Measurements from ENCODE around the gene FIZ1. TPM values are rescaled to one million over a fixed set of nuclear protein-coding genes. Genes with fewer than 3 reads are reported as not detected.
"Not testable (repeated sequence)": the region's sequence is repeated elsewhere in the genome, so short reads cannot be mapped to it uniquely, and the experiment has no call there.

FIZ1 gene
- polyA plus RNA-seq, 4 donors: 19.6 to 23.0 (median 20.3) TPM

DNA sequence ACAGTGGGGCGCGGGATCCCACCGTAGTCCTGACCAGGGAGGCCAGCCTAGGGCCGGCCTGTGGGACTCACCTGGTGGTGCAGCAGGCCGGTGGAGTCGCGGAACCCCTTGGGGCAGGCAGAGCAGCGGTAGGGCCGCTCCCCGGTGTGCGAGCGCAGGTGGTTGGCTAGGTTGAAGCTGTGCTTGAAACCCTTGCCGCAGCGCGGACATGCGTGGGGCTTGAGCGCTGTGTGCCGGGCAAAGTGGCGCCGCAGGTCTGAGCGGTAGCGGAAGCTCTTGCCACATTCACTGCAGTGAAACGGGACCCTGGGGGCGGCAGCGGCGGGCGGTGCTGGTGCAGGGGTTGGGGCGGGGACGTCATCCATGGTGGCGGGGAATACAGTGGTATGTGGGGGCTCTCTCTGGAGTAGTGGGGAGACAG, 1.8 kb downstream of the FIZ1 start:
- no peak for DNase-seq (ENCODE audit: low read depth in 4 of 4, low spot score in 3 of 4)

DNA sequence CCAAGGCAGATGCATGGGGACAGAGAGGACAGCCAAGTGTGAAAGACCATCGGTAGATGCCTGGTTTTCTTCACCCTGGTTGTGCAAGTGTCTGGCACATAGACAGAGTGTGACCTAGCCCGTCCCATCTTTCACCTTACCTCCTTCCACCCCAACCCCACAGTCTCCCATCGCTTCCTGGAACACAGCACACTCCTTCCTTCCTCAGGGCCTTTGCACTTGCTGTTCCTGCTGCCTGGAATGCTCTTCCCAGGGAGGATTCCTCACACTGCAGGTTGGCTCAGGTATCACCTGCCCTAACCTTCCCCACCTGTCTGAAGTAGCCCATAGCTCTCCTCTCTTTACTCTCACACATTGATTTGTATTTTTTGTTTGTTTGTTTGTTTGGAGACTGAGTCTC, 3.0 kb downstream of the FIZ1 start:
- no peak for DNase-seq (ENCODE audit: low read depth in 4 of 4, low spot score in 3 of 4)

DNA sequence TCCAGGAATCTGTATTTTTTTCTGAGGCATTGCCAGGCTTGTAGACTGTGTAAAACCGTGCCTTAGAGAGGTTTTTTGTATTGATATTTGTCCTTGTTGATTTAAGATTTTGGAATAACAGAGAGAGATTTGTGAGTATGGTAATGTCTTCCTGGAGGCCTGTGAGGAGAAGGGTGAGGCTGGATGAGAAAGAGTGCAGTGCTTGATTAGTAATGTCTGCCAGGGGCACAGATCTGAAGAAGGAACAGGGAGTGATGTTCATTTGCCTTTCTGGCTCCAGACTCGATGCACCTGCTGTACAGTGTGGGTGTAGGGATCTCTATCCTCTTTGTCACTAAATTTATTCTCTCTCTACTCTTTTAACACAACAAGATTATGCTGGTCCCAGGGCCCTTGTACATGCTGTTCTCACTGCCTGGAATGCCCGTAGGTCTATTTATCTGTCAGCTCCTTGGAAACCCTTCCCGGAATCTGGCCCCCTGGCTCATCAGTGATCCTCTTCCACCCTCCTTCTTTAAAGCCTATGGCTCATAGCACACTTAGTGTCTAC, 4.2 kb downstream of the FIZ1 start:
- DNase-seq (ENCODE audit: low read depth in 4 of 4, low spot score in 3 of 4): no peak

DNA sequence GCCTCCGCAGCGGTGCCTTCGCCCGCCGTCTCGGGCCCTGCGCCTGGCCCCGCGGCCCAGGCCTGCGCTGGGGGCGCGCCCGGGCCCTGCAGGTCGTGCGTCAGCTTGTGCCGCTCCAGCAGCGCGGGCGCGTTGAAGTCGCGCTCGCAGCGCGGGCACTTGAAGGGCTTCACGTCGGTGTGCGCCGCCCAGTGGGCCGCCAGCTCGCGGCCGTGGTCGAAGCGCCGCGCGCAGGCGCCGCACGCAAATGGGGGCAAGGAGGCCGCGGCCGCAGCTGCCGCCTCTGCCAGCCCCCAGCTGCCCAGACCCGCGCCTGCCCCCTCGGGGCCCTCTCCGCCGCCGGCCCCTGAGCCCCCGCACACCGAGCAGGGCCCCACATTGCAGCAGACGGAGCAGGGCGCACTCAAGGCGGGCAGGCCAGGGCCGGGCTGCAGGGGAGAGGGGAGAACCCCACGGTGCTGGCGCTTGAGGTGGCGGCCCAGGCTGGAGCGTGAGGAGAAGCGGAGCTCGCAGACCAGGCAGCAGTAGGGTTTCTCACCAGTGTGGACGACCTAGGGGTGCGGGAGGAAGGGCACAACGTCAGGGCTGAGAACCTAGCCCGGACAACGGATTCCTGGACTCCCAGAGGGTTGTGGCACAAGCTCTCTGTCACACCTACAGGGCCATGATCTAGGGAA, 6.1 kb downstream of the FIZ1 start:
- DNase-seq (ENCODE audit: low read depth in 4 of 4, low spot score in 3 of 4): no peak

GRCh38 chr19:55592391-55593090, 6.8 kb downstream of the FIZ1 start:
- no peak for DNase-seq (ENCODE audit: low read depth in 4 of 4, low spot score in 3 of 4)

DNA sequence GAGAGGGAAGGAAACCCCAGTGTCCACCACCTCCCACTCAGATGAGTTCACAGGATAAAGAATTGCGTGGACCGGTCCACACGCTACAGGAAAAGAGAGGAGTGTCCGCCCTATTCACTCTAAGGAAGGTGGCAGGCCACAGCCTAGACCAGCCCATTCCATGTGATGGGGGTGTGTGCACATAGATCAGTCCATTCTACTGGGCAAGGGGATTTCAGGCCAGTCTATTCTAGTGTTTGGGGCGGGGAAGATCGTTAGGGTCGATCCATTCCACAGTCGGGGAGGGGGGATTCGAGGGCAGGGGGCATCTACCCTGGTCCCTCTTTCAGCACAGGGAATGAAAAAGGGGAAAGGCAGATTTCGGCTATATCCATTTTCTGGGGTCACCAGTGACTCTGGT, 7.8 kb downstream of the FIZ1 start:
- DNase-seq (ENCODE audit: low read depth in 4 of 4, low spot score in 3 of 4): no peak

DNA sequence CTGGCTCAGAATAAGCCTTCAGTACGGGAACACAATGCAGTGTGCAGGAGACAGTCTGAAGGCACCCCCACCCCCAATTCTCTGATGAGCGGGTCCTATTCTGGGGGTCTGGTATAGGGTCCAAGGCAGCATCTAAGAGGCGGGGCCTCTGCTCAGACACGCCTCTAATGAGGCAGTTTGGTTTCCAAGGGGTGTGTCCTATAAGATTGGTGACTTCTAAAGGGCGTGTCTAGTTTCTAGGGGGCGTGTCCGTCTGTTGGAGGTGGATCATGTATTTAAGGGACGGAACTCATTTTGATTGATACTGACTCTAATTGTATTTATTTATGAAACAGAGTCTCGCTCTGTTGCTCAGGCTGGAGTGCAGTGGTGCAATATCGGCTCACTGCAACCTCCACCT, 8.7 kb downstream of the FIZ1 start:
- DNase-seq (ENCODE audit: low read depth in 4 of 4, low spot score in 3 of 4): no peak

- no peak for DNase-seq (ENCODE audit: low read depth in 4 of 4, low spot score in 3 of 4)
Observed at GRCh38 chr19:55590109-55590508, 9.2 kb downstream of the FIZ1 start.

GRCh38 chr19:55588738-55589137, 10.6 kb downstream of the FIZ1 start:
- no peak for DNase-seq (ENCODE audit: low read depth in 4 of 4, low spot score in 3 of 4)

- peak; percentile 89 to 95 (median 92) for DNase-seq (ENCODE audit: low read depth in 4 of 4, low spot score in 3 of 4)
Observed at GRCh38 chr19:55586976-55587668, 12.2 kb downstream of the FIZ1 start.

DNA sequence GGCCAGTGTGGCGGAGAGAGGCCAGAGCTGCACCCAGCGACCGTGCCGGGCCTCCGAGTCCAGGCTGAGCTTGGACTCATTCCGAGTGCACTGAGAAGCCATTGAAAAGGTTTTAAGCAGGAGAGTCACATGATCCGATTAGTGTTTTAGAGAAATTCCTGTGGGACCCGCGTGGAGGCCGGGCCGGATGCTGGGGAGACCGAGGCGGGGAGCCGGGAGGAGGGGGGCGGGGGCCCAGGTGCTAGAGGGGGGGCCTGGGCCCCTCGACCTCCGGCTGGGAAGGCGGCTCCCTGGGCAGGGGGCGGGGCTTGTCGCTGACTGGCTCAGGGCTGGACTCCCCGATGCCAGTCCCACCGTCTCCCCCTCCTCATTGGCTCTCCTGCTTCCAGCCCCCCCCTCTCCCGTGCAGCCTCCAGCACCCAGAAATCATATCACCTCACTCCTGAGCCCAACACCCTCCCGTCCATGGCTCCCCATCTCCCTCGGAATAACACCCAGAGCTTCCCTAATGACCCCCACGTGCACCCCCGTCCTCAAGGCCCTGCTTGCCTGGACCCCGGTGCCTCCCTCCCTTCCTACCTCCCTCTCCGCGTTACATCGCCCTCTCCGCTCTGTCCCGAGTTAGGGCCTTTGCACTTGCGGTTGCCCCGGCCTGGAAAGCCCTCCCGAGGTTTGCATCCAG, 13.5 kb downstream of the FIZ1 start:
- DNase-seq (ENCODE audit: low read depth in 4 of 4, low spot score in 3 of 4): peak in 3 of 4 donors; percentile 68 to 79 (median 77)

GRCh38 chr19:55584871-55585270, 14.4 kb downstream of the FIZ1 start:
- no peak for DNase-seq (ENCODE audit: low read depth in 4 of 4, low spot score in 3 of 4)

DNA sequence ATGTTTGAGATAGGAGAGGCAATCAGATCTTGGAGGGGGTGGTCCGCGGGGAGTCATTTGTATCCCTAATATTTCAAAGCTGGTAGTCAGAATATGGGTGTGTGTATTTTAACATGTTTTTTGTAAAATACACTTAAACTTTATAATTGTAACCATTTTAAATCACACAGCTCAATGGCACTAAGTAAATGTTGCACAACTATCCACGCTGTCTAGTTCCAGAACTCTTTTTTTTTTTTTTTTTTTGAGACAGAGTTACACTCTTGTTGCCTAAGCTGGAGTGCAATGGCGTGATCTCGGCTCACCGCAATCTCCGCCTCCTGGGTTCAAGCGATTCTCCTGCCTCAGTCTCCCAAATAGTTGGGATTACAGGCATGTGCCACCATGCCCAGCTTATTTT, 15.4 kb downstream of the FIZ1 start:
- DNase-seq (ENCODE audit: low read depth in 4 of 4, low spot score in 3 of 4): not testable (repeated sequence)

GRCh38 chr19:55582284-55582683, 17.0 kb downstream of the FIZ1 start:
- not testable (repeated sequence) for DNase-seq (ENCODE audit: low read depth in 4 of 4, low spot score in 3 of 4)

GRCh38 chr19:55581823-55582223, 17.5 kb downstream of the FIZ1 start:
- DNase-seq (ENCODE audit: low read depth in 4 of 4, low spot score in 3 of 4): peak in 1 of 4 donors; percentile 59

GRCh38 chr19:55581145-55581822, 18.0 kb downstream of the FIZ1 start:
- DNase-seq (ENCODE audit: low read depth in 4 of 4, low spot score in 3 of 4): no peak

DNA sequence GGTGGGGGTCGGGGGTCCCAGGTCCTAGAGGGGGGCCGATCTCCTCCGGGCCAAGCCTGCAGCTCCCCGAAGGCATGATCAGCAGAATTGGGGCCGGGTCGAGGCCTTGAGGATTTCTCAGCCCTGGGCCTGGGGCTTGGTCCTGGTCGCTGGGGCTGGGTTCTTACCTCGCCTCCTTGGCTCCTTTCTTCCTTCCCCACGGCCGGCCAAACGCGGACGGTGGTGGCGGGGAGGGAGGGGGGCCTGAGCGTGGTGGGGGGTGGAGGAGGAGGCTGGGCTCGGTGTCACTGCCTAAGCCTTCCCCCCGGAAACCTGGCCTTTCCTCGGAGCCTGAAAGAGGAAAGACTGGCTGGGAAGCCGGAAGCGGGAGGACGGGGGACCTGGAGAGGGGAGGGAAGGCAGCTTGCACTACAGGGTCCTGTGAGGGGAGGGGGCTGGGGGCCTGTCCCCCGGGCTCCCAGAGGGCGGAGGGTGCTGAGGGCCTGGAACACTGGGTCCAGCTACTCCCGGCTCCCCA, 18.6 kb downstream of the FIZ1 start, which contains the start of gene ZNF579:
TSS of gene ZNF579 (minus strand) at position 221 of the 517 bp plus-strand sequence. CDS start 1,209 bp downstream, outside the sequence.
- DNase-seq (ENCODE audit: low read depth in 4 of 4, low spot score in 3 of 4): peak; percentile 81 to 85 (median 84)

DNA sequence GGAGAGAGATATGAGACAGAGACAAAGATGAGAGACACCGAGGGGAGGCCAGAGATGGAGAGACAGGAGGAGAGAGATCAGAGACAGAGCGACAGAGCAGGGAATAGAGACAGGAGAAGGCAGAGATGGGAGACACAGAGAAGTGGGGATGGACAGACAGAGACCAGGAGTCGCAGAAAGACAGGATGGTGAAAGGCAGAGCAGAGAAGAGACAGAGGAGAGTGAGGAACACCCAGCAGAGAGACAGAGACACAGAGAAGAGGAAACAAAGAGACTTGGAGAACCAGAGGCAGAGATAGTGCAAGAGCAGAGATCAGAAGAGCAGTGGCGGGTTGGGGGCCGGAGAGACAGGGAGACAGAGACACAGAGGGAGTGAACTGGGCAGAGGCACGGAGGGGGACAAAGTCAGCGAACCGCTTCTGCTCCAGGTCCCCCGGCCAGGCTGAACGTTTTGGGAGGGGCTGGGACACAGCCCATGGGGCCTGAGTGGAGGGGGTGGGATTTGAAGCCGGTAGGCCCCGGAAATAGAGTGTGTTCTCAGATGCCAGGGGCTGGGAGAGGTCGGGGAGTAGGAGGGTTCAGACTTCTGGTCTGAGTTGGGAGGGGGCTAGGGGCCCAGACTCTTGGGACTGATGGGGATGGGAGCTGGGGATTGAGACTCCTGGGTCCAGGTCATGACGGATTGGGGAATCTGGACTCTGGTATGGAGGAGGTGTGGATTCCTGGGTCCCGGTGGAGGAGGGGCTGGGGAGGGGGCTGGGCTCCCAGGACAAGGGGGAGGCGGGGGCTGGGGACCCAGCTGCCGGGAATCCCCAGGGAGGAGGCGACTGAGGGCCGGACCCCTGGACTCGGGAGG, 19.3 kb downstream of the FIZ1 start:
- no peak for DNase-seq (ENCODE audit: low read depth in 4 of 4, low spot score in 3 of 4)

Data from right renal pelvis (tissue), 4 donors.